NT2/D1 (cell line): ENCODE data around the gene TTBK1.

Experiments used
- SUZ12 ChIP-seq: IDR thresholded peaks from 2 replicates; pipeline ENCODE4 v1.6.1; 2011; ENCODE audit not compliant: insufficient read length, insufficient read depth; ENCODE audit errors: extremely low read depth
- ZNF274 ChIP-seq: IDR thresholded peaks from 2 replicates; pipeline ENCODE4 v1.6.1; 2011; ENCODE audit warnings: mild to moderate bottlenecking, low read depth, low read length

DNA sequence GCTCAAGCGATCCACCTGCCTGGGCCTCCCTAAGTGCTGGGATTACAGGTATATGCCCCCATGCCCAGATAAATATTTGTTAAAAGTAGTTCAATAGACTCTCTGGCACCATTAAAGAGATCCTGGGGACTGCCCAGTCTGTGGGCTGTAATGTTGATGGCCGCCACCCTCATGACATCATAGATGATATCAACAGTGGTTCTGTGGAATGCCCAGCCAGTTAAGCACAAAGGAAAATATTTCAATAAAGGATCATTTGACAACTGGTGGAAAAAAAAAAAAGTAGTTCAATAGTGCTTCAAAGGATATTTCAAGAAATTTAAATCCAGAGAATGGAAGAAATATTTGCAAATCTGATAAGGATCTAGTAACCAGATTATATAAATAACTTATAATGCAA is 66.9 kb downstream of the TTBK1 start:
- TF ChIP-seq SUZ12 (no peak), ZNF274 (no peak)
